Thymus (tissue), 11 donors: Measurements from ENCODE around the gene SLAIN2. TPM values are rescaled to one million over a fixed set of nuclear protein-coding genes. Genes with fewer than 3 reads are reported as not detected.

Source experiments
- DNase-seq, 9 donors: peaks; one replicate each; pipeline ENCODE4 v3.0.0-alpha.2; 2013; ENCODE audit warnings: low spot score in 9 of 9, low read depth in 6 of 9, missing footprints in 1 of 9
- H3K27ac ChIP-seq, 2 donors: one replicate each; pipeline ENCODE4 v1.5.1; 2013; ENCODE audit warnings: control low read depth in 1 of 2, low read depth in 1 of 2, low read length in 1 of 2, mild to moderate bottlenecking in 1 of 2, moderate library complexity in 1 of 2
- H3K27me3 ChIP-seq, 2 donors: one replicate each; pipeline ENCODE4 v1.5.1; 2013; ENCODE audit warnings: low read length in 1 of 2; ENCODE audit not compliant: control insufficient read depth in 2 of 2, insufficient read depth in 1 of 2
- H3K36me3 ChIP-seq, 2 donors: one replicate each; pipeline ENCODE4 v1.5.1; 2013; ENCODE audit warnings: low read length in 1 of 2, mild to moderate bottlenecking in 1 of 2, moderate library complexity in 1 of 2; ENCODE audit not compliant: control insufficient read depth in 2 of 2, insufficient read depth in 2 of 2
- H3K4me1 ChIP-seq, 2 donors: one replicate each; pipeline ENCODE4 v1.5.1; 2013; ENCODE audit warnings: low read length in 2 of 2; ENCODE audit not compliant: control insufficient read depth in 2 of 2, insufficient read depth in 2 of 2
- H3K4me3 ChIP-seq, 2 donors: one replicate each; pipeline ENCODE4 v1.5.1; 2013; ENCODE audit warnings: low read length in 2 of 2, control low read depth in 1 of 2, mild to moderate bottlenecking in 1 of 2
- H3K9me3 ChIP-seq, 2 donors: one replicate each; pipeline ENCODE4 v1.5.1; 2013; ENCODE audit warnings: low read length in 1 of 2, mild to moderate bottlenecking in 1 of 2; ENCODE audit not compliant: control insufficient read depth in 2 of 2, insufficient read depth in 1 of 2
- WGBS: extraction: QIAGEN DNeasy Blood & Tissue Kit; methylation state at CpG from one replicate; pipeline ENCODE4 v1.1.7; 2013; 5-methylcytosine and 5-hydroxymethylcytosine counted together
- polyA plus RNA-seq: library from polyadenylated mRNA; stranded (reverse); fragments of 200-250 nt; gene quantifications from one replicate; pipeline ENCODE4 v1.2.3, GENCODE V29; 2013
- total RNA-seq: library from RNA; stranded (reverse); fragments of 120-200 nt; gene quantifications from one replicate; pipeline ENCODE4 v1.2.4, GENCODE V29; 2013
- donor health status: healthy.

Gene SLAIN2
- total and polyA plus RNA-seq, 2 donors, result 21.2 to 22.1 TPM

GRCh38 chr4:48329976-48330375, 11.4 kb upstream of the SLAIN2 start:
- no peaks in the 10 kb centered on the region for H3K36me3 ChIP-seq
- H3K4me1 ChIP-seq, result peaks cover 0 to 3% of the 10 kb centered on the region in 2 donors
- no peak for DNase-seq
- H3K27me3 ChIP-seq, result no peaks in the 10 kb centered on the region
- no peak overlapping the region for H3K27ac ChIP-seq
- H3K9me3 ChIP-seq, result no peaks in the 10 kb centered on the region
- H3K4me3 ChIP-seq, result no peak overlapping the region

- no peak for DNase-seq
- H3K4me1 ChIP-seq, result peaks cover 0 to 3% of the 10 kb centered on the region in 2 donors
- 98% methylated on average over 9 of the region's 9 CpGs for WGBS
- no peak overlapping the region for H3K4me3 ChIP-seq
- no peaks in the 10 kb centered on the region for H3K36me3 ChIP-seq
- no peaks in the 10 kb centered on the region for H3K9me3 ChIP-seq
- H3K27ac ChIP-seq, result no peak overlapping the region
- H3K27me3 ChIP-seq, result no peaks in the 10 kb centered on the region
Measured at GRCh38 chr4:48331577-48332330, 9.6 kb upstream of the SLAIN2 start.

- no peak for DNase-seq
- H3K27me3 ChIP-seq, result no peaks in the 10 kb centered on the region
- no peak overlapping the region for H3K4me3 ChIP-seq
- H3K4me1 ChIP-seq, result peaks cover 3 to 7% of the 10 kb centered on the region in 2 donors
- H3K9me3 ChIP-seq, result no peaks in the 10 kb centered on the region
- no peak overlapping the region for H3K27ac ChIP-seq
- no peaks in the 10 kb centered on the region for H3K36me3 ChIP-seq
- WGBS, result 98% methylated on average over 5 of the region's 5 CpGs
Measured at GRCh38 chr4:48332661-48333060, 8.7 kb upstream of the SLAIN2 start.

- H3K36me3 ChIP-seq, result no peaks in the 10 kb centered on the region
- no peak for DNase-seq
- 94% methylated on average over 3 of the region's 3 CpGs for WGBS
Measured at GRCh38 chr4:48333587-48333986, 7.7 kb upstream of the SLAIN2 start.

GRCh38 chr4:48334236-48334635, 7.1 kb upstream of the SLAIN2 start:
- H3K27me3 ChIP-seq, result no peaks in the 10 kb centered on the region
- H3K4me3 ChIP-seq, result no peak overlapping the region
- 98% methylated on average over 4 of the region's 4 CpGs for WGBS
- peaks cover 13 to 18% of the 10 kb centered on the region in 2 donors for H3K4me1 ChIP-seq
- DNase-seq, result no peak
- no peaks in the 10 kb centered on the region for H3K9me3 ChIP-seq
- no peaks in the 10 kb centered on the region for H3K36me3 ChIP-seq
- H3K27ac ChIP-seq, result no peak overlapping the region

More at GRCh38 chr4:48333587-48333986, 7.7 kb upstream of the SLAIN2 start:
- Histone ChIP-seq H3K9me3 (no peaks in the 10 kb centered on the region), H3K4me3 (no peak overlapping the region), H3K27me3 (no peaks in the 10 kb centered on the region), H3K27ac (no peak overlapping the region), H3K4me1 (peaks cover 10 to 15% of the 10 kb centered on the region in 2 donors)

- no peaks in the 10 kb centered on the region for H3K9me3 ChIP-seq
- 93% methylated on average over 5 of the region's 5 CpGs for WGBS
- H3K4me1 ChIP-seq, result peaks cover 13 to 17% of the 10 kb centered on the region in 2 donors
- no peaks in the 10 kb centered on the region for H3K27me3 ChIP-seq
- no peak overlapping the region for H3K4me3 ChIP-seq
- H3K36me3 ChIP-seq, result no peaks in the 10 kb centered on the region
- DNase-seq, result no peak
- peak overlapping the region; percentile 19 to 26 for H3K27ac ChIP-seq
Measured at GRCh38 chr4:48334900-48335384, 6.4 kb upstream of the SLAIN2 start.

GRCh38 chr4:48336146-48336870, 5.0 kb upstream of the SLAIN2 start:
- Histone ChIP-seq H3K4me3 (no peak overlapping the region), H3K4me1 (peaks cover 13 to 21% of the 10 kb centered on the region in 2 donors), H3K27me3 (no peaks in the 10 kb centered on the region), H3K36me3 (no peaks in the 10 kb centered on the region), H3K9me3 (no peaks in the 10 kb centered on the region), H3K27ac (peak overlapping the region in 1 of 2 donors; percentile 93)
- no peak for DNase-seq
- WGBS, result 98% methylated on average over 3 of the region's 3 CpGs

- Histone ChIP-seq H3K27ac (peak overlapping the region; percentile 71 to 93), H3K4me3 (no peak overlapping the region), H3K27me3 (no peaks in the 10 kb centered on the region), H3K36me3 (no peaks in the 10 kb centered on the region), H3K9me3 (no peaks in the 10 kb centered on the region), H3K4me1 (peaks cover 13 to 21% of the 10 kb centered on the region in 2 donors)
- peak in 5 of 9 donors; percentile 27 to 69 (median 41) for DNase-seq
Measured at GRCh38 chr4:48337731-48338130, 3.6 kb upstream of the SLAIN2 start.

- no peaks in the 10 kb centered on the region for H3K27me3 ChIP-seq
- H3K4me3 ChIP-seq, result no peak overlapping the region
- WGBS, result 96% methylated on average over 7 of the region's 7 CpGs
- H3K27ac ChIP-seq, result no peak overlapping the region
- H3K36me3 ChIP-seq, result no peaks in the 10 kb centered on the region
- H3K4me1 ChIP-seq, result peaks cover 13 to 26% of the 10 kb centered on the region in 2 donors
- no peak for DNase-seq
- H3K9me3 ChIP-seq, result no peaks in the 10 kb centered on the region
Measured at GRCh38 chr4:48339642-48340041, 1.7 kb upstream of the SLAIN2 start.
